DND-41 (cell line): ENCODE results near the gene SPATA31A1.
"Not testable (repeated sequence)": the region's sequence is repeated elsewhere in the genome, so short reads cannot be mapped to it uniquely, and the experiment has no call there.

ENCODE experiments used
- CTCF ChIP-seq: IDR thresholded peaks from 2 replicates; pipeline ENCODE4 v1.5.1; 2012; ENCODE audit warnings: borderline replicate concordance, low read length, moderate library complexity, mild to moderate bottlenecking; ENCODE audit not compliant: poor library complexity, severe bottlenecking; ENCODE audit errors: extremely low read depth
- EZH2 ChIP-seq: IDR thresholded peaks from 3 replicates; pipeline ENCODE4 v1.6.1; 2012; ENCODE audit warnings: borderline replicate concordance, low read depth, mild to moderate bottlenecking, moderate library complexity, low read length, inconsistent platforms; ENCODE audit not compliant: severe bottlenecking

GRCh38 chr9:39355369-39355768 is at the start of gene SPATA31A1:
- not testable (repeated sequence) for TF ChIP-seq CTCF, EZH2
